Activated T-helper 17 cell treated with anti-CD3 and anti-CD28 coated beads, Interleukin-2, amount 50 U/mL, for 72 hours (primary cell): ENCODE results near the gene GPR101. TPM values are rescaled to one million over a fixed set of nuclear protein-coding genes. Genes with fewer than 3 reads are reported as not detected.
"Not testable (repeated sequence)": the region's sequence is repeated elsewhere in the genome, so short reads cannot be mapped to it uniquely, and the experiment has no call there.

Experiments used
- ATAC-seq: fragments of 150-1000 bp; cut with Tn5 transposase; replicated peaks from 2 replicates; pipeline ENCODE4 v1.10.0; 2021; ENCODE audit warnings: mild to moderate bottlenecking, moderate library complexity
- H3K27ac Mint-ChIP-seq: one replicate; pipeline ENCODE4 v1.8.0; 2022; ENCODE audit warnings: mixed read lengths
- H3K27me3 Mint-ChIP-seq: one replicate; pipeline ENCODE4 v1.8.0; 2022; ENCODE audit warnings: mixed read lengths
- H3K36me3 Mint-ChIP-seq: one replicate; pipeline ENCODE4 v1.8.0; 2022; ENCODE audit warnings: low read depth, mild to moderate bottlenecking, mixed read lengths
- H3K4me1 Mint-ChIP-seq: one replicate; pipeline ENCODE4 v1.8.0; 2022; ENCODE audit warnings: mixed read lengths
- H3K4me3 Mint-ChIP-seq: one replicate; pipeline ENCODE4 v1.8.0; 2022; ENCODE audit warnings: mild to moderate bottlenecking, mixed read lengths
- H3K9me3 Mint-ChIP-seq: one replicate; pipeline ENCODE4 v1.8.0; 2022; ENCODE audit warnings: mixed read lengths
- total RNA-seq, 2 donors: library from RNA; stranded (reverse); gene quantifications; one replicate each; pipeline ENCODE4 v1.2.3, GENCODE V29; 2022

The GPR101 gene
- total RNA-seq, 2 donors from 2014 or later = not detected

GRCh38 chrX:137034508-137034872, 695 bp upstream of the GPR101 start:
- no peaks in the 10 kb centered on the region for H3K9me3 Mint-ChIP-seq
- no peak overlapping the region for H3K27ac Mint-ChIP-seq
- H3K27me3 Mint-ChIP-seq = peaks cover 28% of the 10 kb centered on the region
- H3K4me3 Mint-ChIP-seq = peak overlapping the region; percentile 55
- peaks cover 4% of the 10 kb centered on the region for H3K4me1 Mint-ChIP-seq
- no peaks in the 10 kb centered on the region for H3K36me3 Mint-ChIP-seq
- ATAC-seq = no peak

GRCh38 chrX:137032841-137033773, 688 bp downstream of the GPR101 start:
- Mint-ChIP-seq H3K36me3 (no peaks in the 10 kb centered on the region), H3K27ac (no peak overlapping the region), H3K4me3 (no peak overlapping the region), H3K4me1 (peaks cover 4% of the 10 kb centered on the region), H3K9me3 (no peaks in the 10 kb centered on the region), H3K27me3 (peaks cover 28% of the 10 kb centered on the region)
- ATAC-seq = no peak

GRCh38 chrX:137032341-137032694, 1.5 kb downstream of the GPR101 start:
- no peak for ATAC-seq
- no peak overlapping the region for H3K27ac Mint-ChIP-seq
- no peaks in the 10 kb centered on the region for H3K36me3 Mint-ChIP-seq
- no peak overlapping the region for H3K4me3 Mint-ChIP-seq
- H3K4me1 Mint-ChIP-seq = peaks cover 4% of the 10 kb centered on the region
- no peaks in the 10 kb centered on the region for H3K9me3 Mint-ChIP-seq
- H3K27me3 Mint-ChIP-seq = peaks cover 28% of the 10 kb centered on the region

GRCh38 chrX:137031517-137032340, 2.1 kb downstream of the GPR101 start:
- Mint-ChIP-seq H3K4me3 (no peak overlapping the region), H3K27ac (no peak overlapping the region), H3K27me3 (peaks cover 29% of the 10 kb centered on the region), H3K9me3 (no peaks in the 10 kb centered on the region), H3K4me1 (peaks cover 4% of the 10 kb centered on the region), H3K36me3 (no peaks in the 10 kb centered on the region)
- ATAC-seq = peak; percentile 89

- ATAC-seq = no peak
- Mint-ChIP-seq H3K27ac (no peak overlapping the region), H3K4me1 (peaks cover 4% of the 10 kb centered on the region), H3K4me3 (no peak overlapping the region), H3K27me3 (peaks cover 31% of the 10 kb centered on the region), H3K9me3 (no peaks in the 10 kb centered on the region), H3K36me3 (no peaks in the 10 kb centered on the region)
These were observed 2.8 kb downstream of the GPR101 start for GRCh38 chrX:137031039-137031438.

GRCh38 chrX:137028699-137029098, 5.1 kb downstream of the GPR101 start:
- peaks cover 4% of the 10 kb centered on the region for H3K4me1 Mint-ChIP-seq
- H3K27ac Mint-ChIP-seq = no peak overlapping the region
- no peak overlapping the region for H3K4me3 Mint-ChIP-seq
- no peak for ATAC-seq
- H3K9me3 Mint-ChIP-seq = no peaks in the 10 kb centered on the region
- peaks cover 14% of the 10 kb centered on the region for H3K27me3 Mint-ChIP-seq
- no peaks in the 10 kb centered on the region for H3K36me3 Mint-ChIP-seq

GRCh38 chrX:137025930-137026329, 7.9 kb downstream of the GPR101 start:
- peaks cover 14% of the 10 kb centered on the region for H3K27me3 Mint-ChIP-seq
- no peaks in the 10 kb centered on the region for H3K9me3 Mint-ChIP-seq
- ATAC-seq = no peak
- H3K4me3 Mint-ChIP-seq = no peak overlapping the region
- H3K4me1 Mint-ChIP-seq = peaks cover 4% of the 10 kb centered on the region
- H3K36me3 Mint-ChIP-seq = no peaks in the 10 kb centered on the region
- H3K27ac Mint-ChIP-seq = no peak overlapping the region

GRCh38 chrX:137000236-137000635, 33.6 kb downstream of the GPR101 start:
- not testable (repeated sequence) for H3K4me1 Mint-ChIP-seq, ATAC-seq, H3K36me3 Mint-ChIP-seq, H3K27ac Mint-ChIP-seq, H3K4me3 Mint-ChIP-seq, H3K27me3 Mint-ChIP-seq, H3K9me3 Mint-ChIP-seq

- Mint-ChIP-seq H3K36me3 (no peaks in the 10 kb centered on the region), H3K9me3 (no peaks in the 10 kb centered on the region), H3K27ac (no peak overlapping the region), H3K27me3 (no peaks in the 10 kb centered on the region), H3K4me3 (no peak overlapping the region), H3K4me1 (no peaks in the 10 kb centered on the region)
- no peak for ATAC-seq
These were observed 34.8 kb downstream of the GPR101 start for GRCh38 chrX:136999024-136999423.

Other genes starting within 250 kb of the GPR101 start
- 100 to 1,000 TPM; 214 to 247 TPM for gene RBMX, start 153.3 kb downstream of the GPR101 start, total RNA-seq